Measurements from ENCODE around the gene SUPT5H. TPM values are rescaled to one million over a fixed set of nuclear protein-coding genes. Genes with fewer than 3 reads are reported as not detected.

The SUPT5H gene
- 100 to 1,000 TPM; 101 to 122 (median 102) TPM for total RNA-seq
- long read RNA-seq, donor 1, transcript SUPT5H-218 (2 exons, 718 nt), result major isoform, 14 of 70 reads
- long read RNA-seq, donor 1, transcript SUPT5H-201 (28 exons, 3,770 nt), result minor isoform, 5 of 70 reads
- long read RNA-seq, donor 1, partial matches to known transcripts, result 43 of 70 reads
- long read RNA-seq, donor 1, other reads (novel, unspliced or antisense), result 7 of 70 reads
- long read RNA-seq, donor 2, partial matches to known transcripts, result 4 of 10 reads
- long read RNA-seq, donor 2, other reads (novel, unspliced or antisense), result 2 of 10 reads

- no peak for TF ChIP-seq CTCF (IDR thresholded peaks at IDR 0.05)
- Histone ChIP-seq H3K4me3 (peak within 1 kb of the TSS; percentile 72), H3K9me3 (no peaks in the 10 kb centered on the region), H3K36me3 (ENCODE audit: low read depth) (no peaks in the 10 kb centered on the region), H3K4me1 (ENCODE audit: low read depth) (peaks cover 12% of the 10 kb centered on the region)
- ATAC-seq (peak; percentile 99), DNase-seq (peak; percentile 97 to 99 (median 98))
- intact Hi-C loops (cut with DNase I, micrococcal nuclease), result no loop called here
These were observed at the start of gene SUPT5H for GRCh38 chr19:39445196-39446111. Gene SUPT5H (plus strand): TSS chr19:39445582. CDS start chr19:39445891, 309 bp downstream.

- Histone ChIP-seq H3K36me3 (ENCODE audit: low read depth) (no peaks in the 10 kb centered on the region), H3K4me3 (peak overlapping the region; percentile 4), H3K9me3 (no peaks in the 10 kb centered on the region), H3K4me1 (ENCODE audit: low read depth) (peaks cover 52% of the 10 kb centered on the region)
- ATAC-seq (peak; percentile 74), DNase-seq (peak; percentile 95 to 98 (median 97))
- peak; percentile 95 for TF ChIP-seq CTCF (IDR thresholded peaks at IDR 0.05)
- intact Hi-C loops (cut with DNase I, micrococcal nuclease), result no loop called here
These were observed 47.8 kb upstream of the SUPT5H start for GRCh38 chr19:39397360-39398296.

GRCh38 chr19:39398297-39398864, 47.0 kb upstream of the SUPT5H start:
- peak; percentile 62 for ATAC-seq
- intact Hi-C loops (cut with DNase I, micrococcal nuclease), result no loop called here
- H3K9me3 ChIP-seq, result no peaks in the 10 kb centered on the region
- peak; percentile 85 to 92 (median 87) for DNase-seq
- H3K4me3 ChIP-seq, result no peak overlapping the region
- peaks cover 52% of the 10 kb centered on the region for H3K4me1 ChIP-seq (ENCODE audit: low read depth)
- no peak for TF ChIP-seq CTCF (IDR thresholded peaks at IDR 0.05)
- H3K36me3 ChIP-seq (ENCODE audit: low read depth), result no peaks in the 10 kb centered on the region

- intact Hi-C loops (cut with DNase I, micrococcal nuclease), result no loop called here
- peaks cover 59% of the 10 kb centered on the region for H3K4me1 ChIP-seq (ENCODE audit: low read depth)
- no peak overlapping the region for H3K4me3 ChIP-seq
- TF ChIP-seq CTCF (IDR thresholded peaks at IDR 0.05), result no peak
- H3K36me3 ChIP-seq (ENCODE audit: low read depth), result no peaks in the 10 kb centered on the region
- ATAC-seq, result no peak
- DNase-seq, result no peak
- no peaks in the 10 kb centered on the region for H3K9me3 ChIP-seq
These were observed 45.7 kb upstream of the SUPT5H start for GRCh38 chr19:39399668-39400050.

- ATAC-seq (no peak), DNase-seq (no peak)
- intact Hi-C loops (cut with DNase I, micrococcal nuclease), result no loop called here
- Histone ChIP-seq H3K4me3 (no peak overlapping the region), H3K9me3 (no peaks in the 10 kb centered on the region), H3K4me1 (ENCODE audit: low read depth) (peaks cover 61% of the 10 kb centered on the region), H3K36me3 (ENCODE audit: low read depth) (no peaks in the 10 kb centered on the region)
- TF ChIP-seq CTCF (IDR thresholded peaks at IDR 0.05), result no peak
These were observed 45.3 kb upstream of the SUPT5H start for GRCh38 chr19:39400061-39400460.
